ENCODE results near the gene RILPL1.

The RILPL1 gene

GRCh38 chr12:123531091-123531490 is 2.4 kb downstream of the RILPL1 start:
- Histone ChIP-seq H3K23ac (ENCODE audit: low read length) (no peak overlapping the region), H2AK5ac (ENCODE audit: low read length) (no peak overlapping the region), H3K9me3 (ENCODE audit: insufficient read depth, low read depth, low read length) (no peaks in the 10 kb centered on the region), H4K12ac (ENCODE audit: low read depth, low read length) (no peak overlapping the region), H3K4me1 (ENCODE audit: control insufficient read depth in 1 of 2, insufficient read depth in 2 of 2, low read length in 2 of 2) (peaks cover 5 to 18% of the 10 kb centered on the region in 2 experiments), H3K4me3 (ENCODE audit: low read depth, low read length) (no peak overlapping the region), H3K27ac (ENCODE audit: low read depth, low read length) (no peak overlapping the region), H2BK12ac (ENCODE audit: low read length) (no peak overlapping the region), H4K91ac (ENCODE audit: low read depth, low read length) (no peak overlapping the region), H3K9ac (ENCODE audit: low read length) (no peak overlapping the region), H3K14ac (ENCODE audit: low read length) (no peak overlapping the region), H3K36me3 (ENCODE audit: control insufficient read depth in 1 of 2, insufficient read depth in 2 of 2, low read length in 2 of 2) (peaks cover 6 to 13% of the 10 kb centered on the region in 2 experiments), H4K8ac (ENCODE audit: low read depth, low read length) (no peak overlapping the region), H3K4ac (ENCODE audit: low read depth, low read length) (no peak overlapping the region), H2BK5ac (ENCODE audit: low read depth, low read length, poor library complexity) (no peak overlapping the region), H3K18ac (ENCODE audit: low read length) (no peak overlapping the region), H3K79me1 (ENCODE audit: low read length) (peaks cover 12% of the 10 kb centered on the region), H3K27me3 (ENCODE audit: insufficient read depth, low read length) (no peaks in the 10 kb centered on the region), H3K4me2 (ENCODE audit: low read length) (no peak overlapping the region), H2AFZ (ENCODE audit: insufficient read depth, low read length, poor library complexity) (no peak overlapping the region), H2BK120ac (ENCODE audit: insufficient read depth, low read length, poor library complexity) (no peak overlapping the region), H3K79me2 (ENCODE audit: control insufficient read depth, insufficient read depth, low read length, poor library complexity) (peaks cover 8% of the 10 kb centered on the region)
- DNase-seq, result no peak
- WGBS (ENCODE audit: extremely low coverage, insufficient coverage, insufficient read length), result no CpG with 5 or more reads among the region's 7 CpGs

DNA sequence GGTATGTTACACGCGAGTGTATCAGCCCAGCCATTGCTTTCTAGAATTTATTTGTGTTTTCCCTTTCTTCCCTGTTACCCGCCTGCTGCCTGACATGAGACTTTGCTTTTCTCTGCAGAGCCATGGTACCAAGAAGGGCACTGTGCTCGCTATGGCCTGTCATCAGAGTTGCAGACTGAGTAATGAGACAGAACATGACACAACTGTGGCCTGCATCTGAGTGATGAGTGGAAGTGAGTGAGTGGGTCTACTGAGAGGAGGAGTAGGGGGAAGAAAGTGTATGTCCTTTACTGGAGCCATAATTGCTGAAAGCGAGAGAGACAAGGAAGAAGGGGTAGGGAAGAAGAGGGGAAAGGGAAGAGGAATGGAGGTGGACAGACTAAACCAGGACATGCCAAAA is 2.9 kb downstream of the RILPL1 start:
- Histone ChIP-seq H3K4me1 (ENCODE audit: control insufficient read depth in 1 of 2, insufficient read depth in 2 of 2, low read length in 2 of 2) (peaks cover 5 to 18% of the 10 kb centered on the region in 2 experiments), H4K8ac (ENCODE audit: low read depth, low read length) (no peak overlapping the region), H3K36me3 (ENCODE audit: control insufficient read depth in 1 of 2, insufficient read depth in 2 of 2, low read length in 2 of 2) (peaks cover 6 to 13% of the 10 kb centered on the region in 2 experiments), H3K9ac (ENCODE audit: low read length) (no peak overlapping the region), H2AFZ (ENCODE audit: insufficient read depth, low read length, poor library complexity) (no peak overlapping the region), H4K91ac (ENCODE audit: low read depth, low read length) (no peak overlapping the region), H3K4me3 (ENCODE audit: low read depth, low read length) (no peak overlapping the region), H3K9me3 (ENCODE audit: insufficient read depth, low read depth, low read length) (no peaks in the 10 kb centered on the region), H3K79me2 (ENCODE audit: control insufficient read depth, insufficient read depth, low read length, poor library complexity) (peaks cover 8% of the 10 kb centered on the region), H2BK5ac (ENCODE audit: low read depth, low read length, poor library complexity) (no peak overlapping the region), H3K14ac (ENCODE audit: low read length) (no peak overlapping the region), H3K4ac (ENCODE audit: low read depth, low read length) (no peak overlapping the region), H2BK120ac (ENCODE audit: insufficient read depth, low read length, poor library complexity) (no peak overlapping the region), H3K23ac (ENCODE audit: low read length) (no peak overlapping the region), H2BK12ac (ENCODE audit: low read length) (no peak overlapping the region), H3K79me1 (ENCODE audit: low read length) (peaks cover 12% of the 10 kb centered on the region), H3K27ac (ENCODE audit: low read depth, low read length) (no peak overlapping the region), H3K18ac (ENCODE audit: low read length) (no peak overlapping the region), H4K12ac (ENCODE audit: low read depth, low read length) (no peak overlapping the region), H2AK5ac (ENCODE audit: low read length) (no peak overlapping the region), H3K4me2 (ENCODE audit: low read length) (no peak overlapping the region), H3K27me3 (ENCODE audit: insufficient read depth, low read length) (no peaks in the 10 kb centered on the region)
- WGBS (ENCODE audit: extremely low coverage, insufficient coverage, insufficient read length), result no CpG with 5 or more reads among the region's 5 CpGs
- DNase-seq, result no peak

DNA sequence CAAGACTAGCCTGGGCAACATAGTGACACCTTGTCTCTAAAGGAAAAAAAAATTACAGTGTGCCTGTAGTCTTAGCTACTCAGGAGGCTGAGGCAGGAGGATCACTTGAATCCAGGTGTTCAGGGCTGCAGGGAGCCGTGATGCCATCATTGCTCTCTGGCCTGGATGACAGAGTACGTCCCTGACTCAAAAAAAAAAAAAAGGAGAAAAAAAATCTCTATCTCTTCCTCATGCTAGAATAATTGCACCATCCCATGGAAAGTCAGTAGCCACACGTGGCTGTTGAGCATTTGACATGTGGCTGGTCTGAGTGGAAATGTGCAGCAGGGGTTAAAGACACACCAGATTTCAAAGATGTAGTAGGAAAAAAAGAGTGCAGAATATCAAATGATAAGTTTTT is 3.8 kb downstream of the RILPL1 start:
- Histone ChIP-seq H2BK12ac (ENCODE audit: low read length) (no peak overlapping the region), H3K4ac (ENCODE audit: low read depth, low read length) (no peak overlapping the region), H3K14ac (ENCODE audit: low read length) (no peak overlapping the region), H3K9ac (ENCODE audit: low read length) (no peak overlapping the region), H3K79me2 (ENCODE audit: control insufficient read depth, insufficient read depth, low read length, poor library complexity) (peaks cover 8% of the 10 kb centered on the region), H3K36me3 (ENCODE audit: control insufficient read depth in 1 of 2, insufficient read depth in 2 of 2, low read length in 2 of 2) (peaks cover 6 to 13% of the 10 kb centered on the region in 2 experiments), H3K27me3 (ENCODE audit: insufficient read depth, low read length) (no peaks in the 10 kb centered on the region), H3K23ac (ENCODE audit: low read length) (no peak overlapping the region), H3K4me1 (ENCODE audit: control insufficient read depth in 1 of 2, insufficient read depth in 2 of 2, low read length in 2 of 2) (peaks cover 5 to 18% of the 10 kb centered on the region in 2 experiments), H3K9me3 (ENCODE audit: insufficient read depth, low read depth, low read length) (no peaks in the 10 kb centered on the region), H4K91ac (ENCODE audit: low read depth, low read length) (no peak overlapping the region), H2BK120ac (ENCODE audit: insufficient read depth, low read length, poor library complexity) (no peak overlapping the region), H3K18ac (ENCODE audit: low read length) (no peak overlapping the region), H4K12ac (ENCODE audit: low read depth, low read length) (no peak overlapping the region), H2AK5ac (ENCODE audit: low read length) (no peak overlapping the region), H4K8ac (ENCODE audit: low read depth, low read length) (no peak overlapping the region), H2AFZ (ENCODE audit: insufficient read depth, low read length, poor library complexity) (no peak overlapping the region), H3K4me3 (ENCODE audit: low read depth, low read length) (no peak overlapping the region), H3K27ac (ENCODE audit: low read depth, low read length) (no peak overlapping the region), H3K4me2 (ENCODE audit: low read length) (no peak overlapping the region), H2BK5ac (ENCODE audit: low read depth, low read length, poor library complexity) (no peak overlapping the region), H3K79me1 (ENCODE audit: low read length) (peaks cover 12% of the 10 kb centered on the region)
- WGBS (ENCODE audit: extremely low coverage, insufficient coverage, insufficient read length), result no CpG with 5 or more reads among the region's 3 CpGs
- peak; percentile 85 to 88 for DNase-seq

GRCh38 chr12:123528858-123529257 is 4.7 kb downstream of the RILPL1 start:
- Histone ChIP-seq H2AFZ (ENCODE audit: insufficient read depth, low read length, poor library complexity) (no peak overlapping the region), H3K79me1 (ENCODE audit: low read length) (peaks cover 9% of the 10 kb centered on the region), H4K12ac (ENCODE audit: low read depth, low read length) (no peak overlapping the region), H2BK120ac (ENCODE audit: insufficient read depth, low read length, poor library complexity) (no peak overlapping the region), H3K4me2 (ENCODE audit: low read length) (no peak overlapping the region), H4K91ac (ENCODE audit: low read depth, low read length) (no peak overlapping the region), H4K8ac (ENCODE audit: low read depth, low read length) (no peak overlapping the region), H3K14ac (ENCODE audit: low read length) (no peak overlapping the region), H3K36me3 (ENCODE audit: control insufficient read depth in 1 of 2, insufficient read depth in 2 of 2, low read length in 2 of 2) (peaks cover 7 to 17% of the 10 kb centered on the region in 2 experiments), H3K23ac (ENCODE audit: low read length) (no peak overlapping the region), H3K4ac (ENCODE audit: low read depth, low read length) (no peak overlapping the region), H2BK5ac (ENCODE audit: low read depth, low read length, poor library complexity) (no peak overlapping the region), H2AK5ac (ENCODE audit: low read length) (no peak overlapping the region), H3K18ac (ENCODE audit: low read length) (no peak overlapping the region), H3K9me3 (ENCODE audit: insufficient read depth, low read depth, low read length) (peaks cover 1% of the 10 kb centered on the region), H3K27me3 (ENCODE audit: insufficient read depth, low read length) (no peaks in the 10 kb centered on the region), H3K79me2 (ENCODE audit: control insufficient read depth, insufficient read depth, low read length, poor library complexity) (peaks cover 8% of the 10 kb centered on the region), H3K9ac (ENCODE audit: low read length) (no peak overlapping the region), H3K4me3 (ENCODE audit: low read depth, low read length) (no peak overlapping the region), H2BK12ac (ENCODE audit: low read length) (no peak overlapping the region), H3K4me1 (ENCODE audit: control insufficient read depth in 1 of 2, insufficient read depth in 2 of 2, low read length in 2 of 2) (peaks cover 5 to 14% of the 10 kb centered on the region in 2 experiments), H3K27ac (ENCODE audit: low read depth, low read length) (no peak overlapping the region)
- peak; percentile 91 to 94 for DNase-seq
- WGBS (ENCODE audit: extremely low coverage, insufficient coverage, insufficient read length), result no CpG with 5 or more reads among the region's 5 CpGs

Data from trophoblast cell (in vitro differentiated cells and primary cell).